HFFc6 (cell line): ENCODE results near the gene PSKH1. TPM values are rescaled to one million over a fixed set of nuclear protein-coding genes. Genes with fewer than 3 reads are reported as not detected.
A peak's percentile ranks its signal among the peaks of the same experiment; 100 is the strongest.

Source experiments
- DNase-seq: peaks from one replicate; pipeline ENCODE4 v3.0.0-alpha.2; 2018
- H3K27ac Mint-ChIP-seq: 2 replicates; pipeline ENCODE4 v1.8.0; 2020; ENCODE audit warnings: mild to moderate bottlenecking, mixed read lengths
- H3K27me3 Mint-ChIP-seq: 2 replicates; pipeline ENCODE4 v1.8.0; 2021; ENCODE audit warnings: mild to moderate bottlenecking, moderate library complexity, mixed read lengths; ENCODE audit not compliant: insufficient read depth
- H3K36me3 Mint-ChIP-seq: 2 replicates; pipeline ENCODE4 v1.8.0; 2021; ENCODE audit warnings: low read depth, mixed read lengths
- H3K4me1 Mint-ChIP-seq: 2 replicates; pipeline ENCODE4 v1.8.0; 2020; ENCODE audit warnings: low read depth, mixed read lengths
- H3K4me3 Mint-ChIP-seq: 2 replicates; pipeline ENCODE4 v1.8.0; 2020; ENCODE audit warnings: mild to moderate bottlenecking, moderate library complexity, mixed read lengths
- H3K9me3 Mint-ChIP-seq: 2 replicates; pipeline ENCODE4 v1.8.0; 2020; ENCODE audit warnings: mild to moderate bottlenecking, mixed read lengths
- total RNA-seq, 6 experiments: library from RNA; stranded (reverse); fragmentation: NEBNext Ultra II Directional; extraction: Animal tissue kit (Norgen Biotek cat#: 25700); gene quantifications; 2 replicates in 1 of 6; 3 replicates in 5 of 6; pipeline ENCODE4 v1.2.3, GENCODE V29; 2021
- TF ChIP-seq, protein P1 (sequence below): fragments of 200-600 bp; sonication (generic); IDR thresholded peaks from 2 replicates; pipeline ENCODE4 v1.5.0; 2021; ENCODE audit warnings: antibody characterized with exemption, mild to moderate bottlenecking

The PSKH1 gene
- total RNA-seq, 6 experiments from 2014 or later = 25.2 to 34.1 (median 29.3) TPM

DNA sequence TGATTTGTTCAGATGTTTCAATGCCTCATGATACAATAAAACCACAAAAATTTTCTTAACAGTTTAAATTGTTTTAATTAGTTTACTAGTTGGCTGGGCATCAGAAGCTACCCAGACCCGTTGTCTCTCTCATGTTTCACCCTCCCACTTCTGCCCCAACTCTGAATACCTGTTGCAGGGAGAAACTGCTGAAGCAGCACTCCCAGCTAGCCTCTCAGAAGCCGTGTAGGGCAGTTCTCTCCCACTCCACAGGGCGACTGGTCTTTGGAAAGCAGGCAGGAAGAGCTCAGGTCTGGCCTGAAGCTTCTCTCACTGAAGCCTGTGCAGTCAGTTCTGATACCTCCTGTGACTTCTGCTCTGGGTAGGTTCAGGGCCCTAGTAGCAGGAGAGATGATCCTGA, 21.8 kb upstream of the PSKH1 start:
- Mint-ChIP-seq H3K36me3 (peaks cover 14% of the 10 kb centered on the region), H3K9me3 (no peaks in the 10 kb centered on the region), H3K4me3 (no peak overlapping the region)

DNA sequence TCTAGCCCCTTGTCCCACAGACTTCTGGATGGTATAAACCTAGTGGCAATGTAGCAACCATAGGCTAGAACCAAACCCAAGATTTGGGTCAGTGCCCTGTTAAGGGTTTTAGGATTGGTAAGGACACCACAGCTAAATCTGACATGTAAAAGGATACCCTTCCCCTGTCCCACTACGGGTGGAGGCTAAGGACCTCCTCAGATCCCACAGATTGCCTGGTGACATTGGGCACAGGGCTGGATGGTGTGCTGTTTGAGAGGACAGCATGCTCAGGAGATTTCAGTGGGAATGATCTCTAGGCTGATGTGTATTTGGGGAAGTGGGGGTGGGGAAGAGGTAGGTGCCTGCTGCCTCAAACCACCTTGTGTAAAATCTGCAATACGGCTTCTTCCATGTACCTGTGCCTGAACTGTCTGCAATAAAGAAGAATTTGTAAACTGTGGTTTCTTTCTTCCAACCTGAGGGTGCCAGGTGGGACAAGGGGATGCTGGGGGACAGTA, 20.9 kb upstream of the PSKH1 start:
- Mint-ChIP-seq H3K9me3 (no peaks in the 10 kb centered on the region), H3K4me3 (peak overlapping the region; percentile 96), H3K27me3 (no peaks in the 10 kb centered on the region; the same call in none of the 2 replicates), H3K4me1 (peaks cover 29% of the 10 kb centered on the region), H3K27ac (peak overlapping the region; percentile 88), H3K36me3 (peaks cover 19% of the 10 kb centered on the region)
- DNase-seq = no peak
- TF ChIP-seq, protein P1, sequence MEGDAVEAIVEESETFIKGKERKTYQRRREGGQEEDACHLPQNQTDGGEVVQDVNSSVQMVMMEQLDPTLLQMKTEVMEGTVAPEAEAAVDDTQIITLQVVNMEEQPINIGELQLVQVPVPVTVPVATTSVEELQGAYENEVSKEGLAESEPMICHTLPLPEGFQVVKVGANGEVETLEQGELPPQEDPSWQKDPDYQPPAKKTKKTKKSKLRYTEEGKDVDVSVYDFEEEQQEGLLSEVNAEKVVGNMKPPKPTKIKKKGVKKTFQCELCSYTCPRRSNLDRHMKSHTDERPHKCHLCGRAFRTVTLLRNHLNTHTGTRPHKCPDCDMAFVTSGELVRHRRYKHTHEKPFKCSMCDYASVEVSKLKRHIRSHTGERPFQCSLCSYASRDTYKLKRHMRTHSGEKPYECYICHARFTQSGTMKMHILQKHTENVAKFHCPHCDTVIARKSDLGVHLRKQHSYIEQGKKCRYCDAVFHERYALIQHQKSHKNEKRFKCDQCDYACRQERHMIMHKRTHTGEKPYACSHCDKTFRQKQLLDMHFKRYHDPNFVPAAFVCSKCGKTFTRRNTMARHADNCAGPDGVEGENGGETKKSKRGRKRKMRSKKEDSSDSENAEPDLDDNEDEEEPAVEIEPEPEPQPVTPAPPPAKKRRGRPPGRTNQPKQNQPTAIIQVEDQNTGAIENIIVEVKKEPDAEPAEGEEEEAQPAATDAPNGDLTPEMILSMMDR = no peak

More for the DNA sequence above, 21.8 kb upstream of the PSKH1 start:
- peaks cover 2% of the 10 kb centered on the region for H3K27me3 Mint-ChIP-seq
- no peak for DNase-seq
- TF ChIP-seq, protein P1 = no peak
- H3K4me1 Mint-ChIP-seq = peaks cover 29% of the 10 kb centered on the region
- peak overlapping the region; percentile 56 for H3K27ac Mint-ChIP-seq

DNA sequence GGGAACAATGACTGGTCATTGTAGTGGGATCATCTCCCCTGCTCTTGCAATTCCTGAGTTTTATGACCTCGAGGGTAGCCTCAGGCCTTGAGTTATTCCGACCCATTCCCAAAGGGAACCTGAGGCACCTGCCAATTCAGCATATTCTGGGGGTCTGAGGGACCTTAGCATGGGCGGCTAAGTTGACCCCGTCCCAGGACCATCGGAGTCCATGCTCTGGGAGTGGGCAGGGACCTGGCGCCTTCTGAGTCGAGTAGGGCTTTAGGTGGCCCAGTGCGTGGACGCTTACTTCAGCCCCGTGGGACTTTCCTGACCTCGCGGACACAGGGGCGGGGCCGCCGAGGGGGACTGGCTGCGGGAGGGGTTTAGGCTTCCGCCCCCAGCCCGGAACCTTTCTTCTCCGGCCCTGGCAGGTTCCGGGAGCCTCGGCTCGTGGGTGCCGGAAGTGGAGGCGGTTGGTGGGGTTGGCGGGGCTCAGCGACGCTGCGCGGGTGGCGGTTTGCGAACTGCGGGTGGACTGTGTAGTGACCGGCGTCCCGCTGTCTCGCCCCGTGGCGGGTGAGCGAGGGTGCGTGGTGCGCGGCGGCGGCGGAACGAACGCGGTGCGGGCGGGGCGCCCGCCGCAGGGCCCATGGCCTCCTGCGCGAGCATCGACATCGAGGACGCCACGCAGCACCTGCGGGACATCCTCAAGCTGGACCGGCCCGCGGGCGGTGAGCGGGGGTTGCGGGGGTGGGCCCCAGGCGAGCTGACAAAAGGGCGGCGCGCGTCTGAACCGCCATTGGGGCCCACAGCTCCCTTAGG, 20.2 kb upstream of the PSKH1 start, which contains the start of gene EDC4:
EDC4 (plus strand) TSS at position 422 of the 804 bp plus-strand sequence; CDS start at position 632, 210 bp downstream.
- Mint-ChIP-seq H3K27ac (peak within 1 kb of the TSS; percentile 88), H3K4me1 (peaks cover 29% of the 10 kb centered on the region), H3K4me3 (peak within 1 kb of the TSS; percentile 96), H3K36me3 (peaks cover 23% of the 10 kb centered on the region), H3K27me3 (no peaks in the 10 kb centered on the region; the same call in none of the 2 replicates), H3K9me3 (no peaks in the 10 kb centered on the region)
- peak; percentile 76 for DNase-seq
- TF ChIP-seq, protein P1 = no peak

DNA sequence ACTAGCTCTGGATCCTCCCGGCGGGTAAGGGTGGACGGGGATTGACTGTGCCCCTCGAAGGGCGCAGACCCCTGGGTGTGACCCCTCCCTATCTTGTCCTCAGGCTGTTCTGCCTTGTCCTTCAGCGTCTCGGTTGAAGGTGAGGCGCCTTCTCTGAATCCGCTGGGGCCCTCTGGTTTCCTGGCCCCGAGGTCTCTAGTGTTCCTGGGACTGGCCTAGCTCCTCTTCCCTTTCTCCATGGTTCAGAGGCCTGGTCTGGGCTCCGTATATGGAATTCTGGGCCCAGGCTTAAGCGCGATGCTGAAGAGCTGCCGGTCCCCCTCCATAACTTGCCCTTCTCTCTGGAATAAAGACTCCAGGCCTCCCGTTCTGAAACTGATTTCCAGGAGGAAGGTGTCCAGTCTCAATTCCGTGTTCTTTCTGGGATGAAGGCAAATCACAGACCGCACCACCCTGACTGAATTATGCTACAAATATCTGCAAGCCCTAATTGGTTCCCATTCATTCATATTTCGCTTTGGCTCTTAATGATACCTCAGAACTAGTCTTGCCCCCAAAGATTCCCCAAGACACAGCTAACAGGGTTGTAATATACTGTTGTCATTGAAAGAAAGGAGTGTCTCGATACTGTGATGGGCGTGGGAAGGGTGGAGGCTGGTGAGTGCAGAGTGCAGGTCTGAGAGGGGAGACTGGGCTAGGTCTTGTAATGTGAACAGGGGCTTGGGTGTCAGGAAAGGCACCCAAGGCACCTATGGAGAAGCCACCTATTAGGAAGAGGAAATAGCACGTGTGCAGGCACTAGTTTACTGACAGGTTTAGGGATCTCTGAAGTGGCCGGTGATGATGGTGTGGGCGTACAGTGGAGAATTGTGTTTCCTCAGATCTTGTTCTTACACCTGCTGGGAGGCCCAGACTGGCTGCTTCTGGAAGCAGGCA, 19.4 kb upstream of the PSKH1 start:
- peak overlapping the region; percentile 88 for H3K27ac Mint-ChIP-seq
- TF ChIP-seq, protein P1 = no peak
- H3K9me3 Mint-ChIP-seq = no peaks in the 10 kb centered on the region
- H3K27me3 Mint-ChIP-seq = no peaks in the 10 kb centered on the region; the same call in none of the 2 replicates
- H3K4me3 Mint-ChIP-seq = peak overlapping the region; percentile 96
- H3K36me3 Mint-ChIP-seq = peaks cover 23% of the 10 kb centered on the region
- peaks cover 29% of the 10 kb centered on the region for H3K4me1 Mint-ChIP-seq
- DNase-seq = no peak

DNA sequence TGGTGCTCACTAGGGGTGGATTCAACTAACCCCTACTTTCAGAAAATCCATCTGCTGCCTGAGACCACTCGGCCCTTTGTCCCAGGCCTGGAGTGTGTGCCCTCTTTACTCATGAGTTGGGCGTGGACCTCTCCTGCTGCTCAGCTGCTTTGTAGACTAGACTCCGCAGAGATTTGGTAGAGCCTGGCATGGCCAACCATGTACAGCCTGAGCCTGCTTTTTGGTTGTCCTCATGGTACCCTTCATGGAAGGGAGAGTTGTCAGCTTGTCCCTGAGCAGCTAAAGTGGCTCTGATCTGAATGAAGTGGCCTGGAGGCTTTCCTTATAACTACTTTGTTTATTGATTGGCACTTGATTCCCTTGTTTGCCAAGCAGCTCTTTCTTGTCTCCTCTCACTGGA, 18.7 kb upstream of the PSKH1 start:
- TF ChIP-seq, protein P1 = no peak
- H3K36me3 Mint-ChIP-seq = peaks cover 25% of the 10 kb centered on the region
- peak overlapping the region; percentile 96 for H3K4me3 Mint-ChIP-seq
- H3K27ac Mint-ChIP-seq = peak overlapping the region; percentile 88
- no peak for DNase-seq
- H3K9me3 Mint-ChIP-seq = no peaks in the 10 kb centered on the region
- peaks cover 29% of the 10 kb centered on the region for H3K4me1 Mint-ChIP-seq
- H3K27me3 Mint-ChIP-seq = no peaks in the 10 kb centered on the region; the same call in none of the 2 replicates
